Hindlimb muscle (tissue), 1 donor: ENCODE data around the gene PMAIP1. TPM values are rescaled to one million over a fixed set of nuclear protein-coding genes. Genes with fewer than 3 reads are reported as not detected.

ENCODE experiments used
- polyA plus RNA-seq: library from polyadenylated mRNA; unstranded; fragments of 120-200 nt; gene quantifications from one replicate; pipeline ENCODE4 v1.2.1, GENCODE V29; 2013; ENCODE audit not compliant: insufficient read length

The PMAIP1 gene
- polyA plus RNA-seq, 1 donor: 50.3 TPM

Other genes starting within 250 kb of the PMAIP1 start
- 2.0 TPM for gene CCBE1, start 202.6 kb upstream of the PMAIP1 start, polyA plus RNA-seq